HG03442 (cell line): ENCODE results near the gene SH2D3C.

Source experiments
- ATAC-seq: cut with Tn5 transposase; IDR thresholded peaks from one replicate; pipeline ENCODE4 v1.9.1; 2021; ENCODE audit warnings: mild to moderate bottlenecking, moderate library complexity; ENCODE audit not compliant: unreplicated experiment

The SH2D3C gene

DNA sequence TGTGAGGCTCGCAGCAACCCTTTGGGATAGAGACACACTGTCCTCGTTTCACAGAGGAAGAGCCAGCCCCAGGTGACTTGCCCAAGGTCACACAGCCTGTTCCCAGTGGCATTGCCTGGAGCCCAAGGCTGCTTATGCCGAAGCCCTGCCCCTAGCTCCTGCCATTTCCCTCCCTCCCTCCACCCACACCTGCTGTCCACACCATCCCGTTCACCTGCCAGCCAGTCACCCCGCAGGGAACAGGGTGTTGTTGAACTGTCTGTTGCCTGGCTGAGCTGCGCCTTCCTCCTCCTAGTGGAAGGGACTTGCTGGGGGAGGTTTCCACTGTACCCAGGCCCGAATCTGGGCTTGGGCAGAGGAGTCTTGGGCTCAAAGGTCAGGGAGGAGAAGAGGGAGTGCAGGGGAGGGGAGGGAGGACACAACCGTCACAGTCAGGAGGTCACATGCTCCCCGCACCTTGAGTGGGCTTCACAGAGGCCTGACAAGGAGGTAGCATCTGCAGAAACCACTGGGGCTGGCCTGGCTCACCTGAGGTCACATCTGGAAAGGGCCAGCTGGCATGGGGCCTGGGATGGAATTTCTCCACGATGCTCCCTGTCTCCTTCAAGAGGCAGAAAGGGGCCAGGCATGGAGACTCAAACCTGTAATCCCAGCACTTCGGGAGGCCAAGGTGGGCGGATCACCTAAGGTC lies 56.3 kb downstream of the SH2D3C start:
- ATAC-seq, result no peak

GRCh38 chr9:127721391-127721821 lies 57.1 kb downstream of the SH2D3C start:
- ATAC-seq, result no peak

GRCh38 chr9:127720865-127721227 lies 57.6 kb downstream of the SH2D3C start:
- ATAC-seq, result no peak

GRCh38 chr9:127720031-127720864 lies 58.2 kb downstream of the SH2D3C start:
- no peak for ATAC-seq

GRCh38 chr9:127717766-127718165 lies 60.7 kb downstream of the SH2D3C start:
- ATAC-seq, result no peak

DNA sequence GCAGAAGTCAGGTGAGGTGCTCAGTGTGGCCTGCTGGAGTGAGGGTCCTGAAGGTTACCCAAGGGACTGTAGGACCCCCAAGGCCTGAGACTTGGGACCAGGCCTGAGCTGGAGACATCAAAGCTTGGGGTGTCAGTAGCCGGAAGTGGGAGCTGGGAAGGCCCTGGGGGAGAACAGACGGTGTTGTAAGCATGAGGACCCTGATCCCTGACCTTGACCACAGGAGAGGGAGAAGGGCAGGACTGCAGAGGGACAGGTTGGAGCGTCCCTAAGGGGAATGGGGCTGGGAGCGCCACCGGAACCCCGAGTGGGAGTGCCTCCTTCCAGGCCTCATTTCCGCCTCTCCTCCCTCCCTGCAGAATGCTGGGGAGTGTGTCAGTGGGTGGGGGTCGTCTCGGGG lies 62.1 kb downstream of the SH2D3C start:
- no peak for ATAC-seq

GRCh38 chr9:127715470-127716337 lies 62.8 kb downstream of the SH2D3C start, which contains the start of the genes PTRH1 and TTC16:
TSS of gene PTRH1 (minus strand) at chr9:127715663. CDS start at chr9:127715639, 24 bp downstream.
TSS of gene TTC16 (plus strand) at chr9:127716079. CDS start at chr9:127716146, 67 bp downstream.
- peak; percentile 90 for ATAC-seq

DNA sequence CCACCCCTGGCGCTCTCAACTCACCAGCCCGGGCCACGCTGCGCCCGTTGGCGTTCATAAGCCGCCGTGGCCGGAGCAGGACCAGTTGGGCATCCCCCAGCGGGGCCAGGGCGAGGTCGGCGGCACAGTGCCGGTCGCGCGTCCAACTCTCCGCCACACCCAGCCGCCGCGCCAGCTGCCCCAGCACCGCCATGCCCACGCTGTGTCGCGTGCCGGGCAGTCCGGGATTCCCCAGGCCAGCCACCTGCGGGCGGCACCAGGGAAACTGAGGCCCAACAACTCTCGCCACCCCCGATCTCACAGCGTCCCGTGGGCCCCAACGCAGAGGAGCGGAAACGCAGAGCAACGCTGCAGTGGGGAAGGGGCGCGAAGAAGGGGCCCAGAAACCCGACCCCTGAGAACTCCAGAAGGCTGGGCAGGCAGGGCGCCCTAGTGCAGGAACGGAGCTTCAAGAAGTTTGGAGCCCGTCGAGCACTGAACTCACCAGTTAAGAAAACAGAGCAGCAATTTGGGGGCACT lies 63.5 kb downstream of the SH2D3C start:
- ATAC-seq, result no peak

GRCh38 chr9:127714020-127714750 lies 64.3 kb downstream of the SH2D3C start:
- no peak for ATAC-seq

- ATAC-seq, result no peak
These were observed 65.6 kb downstream of the SH2D3C start for GRCh38 chr9:127712867-127713266.

DNA sequence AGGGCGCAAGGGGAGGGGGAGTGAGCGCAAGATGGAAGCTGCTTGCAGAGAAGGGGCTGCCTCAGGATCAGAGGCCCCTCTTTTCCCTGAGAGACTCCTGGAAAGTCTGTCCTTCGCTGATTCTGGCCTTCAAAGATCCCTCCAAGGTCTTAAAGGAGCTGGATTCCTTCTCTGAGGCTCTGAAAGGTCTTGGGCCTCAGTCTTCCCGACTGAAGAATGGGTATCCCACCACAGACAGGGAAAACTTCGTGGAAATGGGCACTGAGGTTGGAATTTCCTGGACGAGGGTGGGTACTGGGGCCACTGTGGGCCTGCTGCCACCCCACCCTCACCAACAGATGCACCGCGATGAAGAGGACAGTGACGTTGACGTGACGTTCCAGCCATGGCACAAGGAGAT lies 66.1 kb downstream of the SH2D3C start:
- no peak for ATAC-seq

DNA sequence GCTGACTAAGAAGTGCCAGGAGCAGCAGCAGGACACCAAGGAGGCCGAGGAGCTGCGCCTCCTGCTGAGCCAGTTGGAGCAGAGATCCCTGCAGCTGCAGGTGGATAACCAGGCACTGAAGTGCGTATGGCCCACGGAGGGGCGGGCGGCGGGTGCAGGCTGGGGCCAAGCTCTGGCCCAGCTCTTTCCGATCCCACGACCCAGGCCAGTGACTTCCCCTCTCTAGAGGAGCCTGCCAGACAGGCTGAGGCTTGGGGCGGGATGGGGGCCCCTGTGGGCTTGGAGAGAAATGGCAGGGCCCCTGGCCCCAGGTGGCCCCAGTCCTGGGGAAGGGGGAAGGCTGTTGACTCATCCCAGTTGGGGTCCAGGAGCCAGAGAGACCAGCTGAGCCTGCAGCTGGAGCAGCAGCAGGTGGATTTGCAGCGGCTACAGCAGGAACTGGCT lies 66.6 kb downstream of the SH2D3C start:
- ATAC-seq, result no peak

DNA sequence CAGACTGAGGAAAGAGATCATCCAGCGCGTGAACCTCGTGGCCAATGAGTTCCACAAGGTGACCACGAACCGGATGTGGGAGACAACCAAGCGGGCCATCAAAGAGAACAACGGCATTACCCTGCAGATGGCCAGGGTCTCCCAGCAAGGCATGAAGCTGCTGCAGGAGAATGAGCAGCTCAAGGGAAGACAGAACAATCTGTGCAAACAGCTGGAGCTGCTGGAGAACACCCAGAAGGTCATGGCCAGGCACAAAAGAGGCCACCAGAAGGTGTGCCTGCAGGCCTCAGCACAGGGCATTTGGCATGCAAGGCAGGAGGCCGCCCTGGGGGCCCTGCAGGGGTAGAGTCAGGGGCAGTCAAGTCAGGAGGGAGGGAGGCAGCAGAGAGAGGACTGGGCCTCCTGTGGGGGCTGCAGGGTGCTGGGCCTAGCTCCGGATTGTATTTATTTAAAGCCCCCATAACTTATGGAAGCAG lies 67.2 kb downstream of the SH2D3C start:
- ATAC-seq, result no peak

GRCh38 chr9:127710204-127710783 lies 68.2 kb downstream of the SH2D3C start:
- no peak for ATAC-seq

DNA sequence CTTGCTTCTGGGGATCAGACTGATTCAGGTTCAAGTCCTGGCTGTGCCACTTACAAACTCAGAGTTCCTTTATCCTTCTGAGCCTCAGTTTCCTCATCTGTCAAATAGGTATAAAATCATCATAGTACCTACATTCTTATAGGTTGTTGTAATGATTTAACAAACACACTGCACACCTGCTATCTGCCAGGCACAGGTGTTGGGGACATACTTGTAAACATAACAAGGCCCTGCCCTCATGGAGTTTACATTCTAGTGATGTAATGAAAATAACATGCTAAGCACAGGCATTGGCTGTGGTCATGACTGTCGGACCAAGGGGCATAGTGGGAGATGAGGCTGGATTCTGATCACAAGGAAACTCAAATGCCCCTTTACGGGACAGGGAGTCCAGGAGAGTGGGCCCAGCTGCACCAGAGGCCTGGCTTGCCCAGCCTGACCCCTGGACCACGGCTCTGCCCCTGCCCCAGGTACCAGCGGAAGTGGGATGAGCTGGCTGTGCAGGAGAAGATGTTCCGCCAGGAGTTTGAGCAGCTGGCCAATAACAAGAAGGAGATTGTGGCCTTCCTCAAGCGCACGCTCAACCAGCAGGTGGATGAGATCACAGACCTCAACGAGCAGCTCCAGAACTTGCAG lies 69.4 kb downstream of the SH2D3C start:
- ATAC-seq, result no peak

GRCh38 chr9:127707766-127708165 lies 70.7 kb downstream of the SH2D3C start:
- no peak for ATAC-seq

DNA sequence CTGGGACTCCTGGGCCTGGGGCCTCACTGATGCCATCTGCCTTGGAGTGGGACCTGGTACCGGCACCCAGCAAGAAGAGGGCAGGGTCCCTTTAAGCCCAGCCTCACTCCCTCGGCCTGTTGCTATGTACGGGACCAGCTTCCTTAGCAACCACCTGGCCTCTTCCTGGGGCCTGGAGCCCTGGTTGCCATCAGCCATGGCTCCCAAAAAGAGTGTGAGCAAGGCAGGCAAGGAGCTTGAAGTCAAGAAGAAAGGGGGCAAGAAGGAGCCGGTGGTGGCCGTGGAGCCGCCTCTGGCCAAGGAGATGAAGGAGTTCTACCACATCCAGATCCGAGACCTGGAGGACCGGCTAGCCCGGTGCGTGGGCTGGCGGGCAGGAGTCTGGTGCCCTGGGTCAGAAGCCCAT lies 71.6 kb downstream of the SH2D3C start, which contains the start of gene CFAP157:
TSS of gene CFAP157 (plus strand) at position 153 of the 406 bp plus-strand sequence. CDS start at position 197, 44 bp downstream.
- ATAC-seq, result no peak

DNA sequence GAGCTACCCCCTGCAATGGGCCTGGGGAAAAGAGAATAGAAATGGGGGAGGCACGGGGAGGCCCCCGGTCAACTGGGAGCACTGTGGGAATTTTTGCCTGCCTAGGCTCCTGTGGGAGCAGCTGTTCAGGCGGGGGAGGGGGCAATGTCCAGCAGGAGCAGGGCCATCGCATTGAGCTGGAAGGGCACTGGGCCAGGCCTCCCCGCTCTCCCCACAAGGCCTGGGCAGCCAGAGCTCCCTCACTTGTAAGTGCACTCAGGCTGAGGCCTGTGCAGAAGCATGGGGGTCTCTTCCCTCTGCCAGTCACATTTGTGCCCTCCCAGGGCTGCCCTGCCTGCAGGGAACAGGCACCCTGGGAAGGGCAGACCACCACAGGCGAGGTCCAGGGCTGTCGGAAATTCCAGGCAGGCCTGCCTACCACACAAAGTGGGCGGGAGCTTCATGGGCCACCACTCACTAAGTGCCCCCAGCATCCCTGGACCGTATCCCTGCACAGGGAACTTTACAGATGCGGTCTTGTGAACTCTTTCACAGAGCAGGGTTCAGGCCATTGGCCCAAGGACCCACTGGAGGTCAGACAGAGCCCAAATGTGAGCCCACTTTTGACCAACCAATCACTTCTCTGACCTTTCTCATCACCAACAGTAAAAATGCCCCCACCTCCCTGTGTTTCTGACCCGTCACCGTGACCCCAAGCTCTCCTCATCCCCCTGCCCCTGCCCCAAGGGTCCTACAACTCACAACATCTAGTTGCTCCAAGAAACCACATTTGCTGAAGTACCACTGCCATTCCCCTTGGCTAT lies 72.7 kb downstream of the SH2D3C start:
- ATAC-seq, result no peak
